ENCODE measurements around the gene GPR25. TPM values are rescaled to one million over a fixed set of nuclear protein-coding genes. Genes with fewer than 3 reads are reported as not detected.

Gene GPR25
- total RNA-seq, 2 experiments from 2014 or later: 0.39 to 0.82 TPM

GRCh38 chr1:200896531-200897196 lies 23.9 kb downstream of the GPR25 start:
- Mint-ChIP-seq H3K9me3 (ENCODE audit: insufficient read depth) (no peaks in the 10 kb centered on the region), H3K36me3 (ENCODE audit: low read depth) (no peaks in the 10 kb centered on the region), H3K4me1 (ENCODE audit: low read depth) (peaks cover 13% of the 10 kb centered on the region), H3K27ac (no peak overlapping the region), H3K4me3 (no peak overlapping the region), H3K27me3 (ENCODE audit: low read depth) (peaks cover 47% of the 10 kb centered on the region)
- ChIA-PET POLR2A (interaction anchor here (0.6 to 1.6 kb wide), 2 partner anchors 9 to 131 kb away, joined by 3 to 5 read pairs; no protein-coding TSS in a partner anchor), CTCF (no interaction called here)
- ATAC-seq (no peak), DNase-seq (no peak)

- CTCF ChIA-PET: no interaction called here
Measured at GRCh38 chr1:200897259-200897658, 24.5 kb downstream of the GPR25 start.

GRCh38 chr1:200899015-200899386 lies 26.2 kb downstream of the GPR25 start:
- no peak for ATAC-seq
- Mint-ChIP-seq H3K36me3 (ENCODE audit: low read depth) (no peaks in the 10 kb centered on the region), H3K27ac (no peak overlapping the region), H3K4me1 (ENCODE audit: low read depth) (no peaks in the 10 kb centered on the region), H3K9me3 (ENCODE audit: insufficient read depth) (no peaks in the 10 kb centered on the region), H3K27me3 (ENCODE audit: low read depth) (peaks cover 30% of the 10 kb centered on the region), H3K4me3 (no peak overlapping the region)
- no peak for DNase-seq
- POLR2A ChIA-PET: no interaction called here
- CTCF ChIA-PET: no interaction called here

More at GRCh38 chr1:200897259-200897658, 24.5 kb downstream of the GPR25 start:
- no peak overlapping the region for H3K4me3 Mint-ChIP-seq
- H3K4me1 Mint-ChIP-seq (ENCODE audit: low read depth): peaks cover 7% of the 10 kb centered on the region
- H3K27me3 Mint-ChIP-seq (ENCODE audit: low read depth): peaks cover 43% of the 10 kb centered on the region
- POLR2A ChIA-PET: interaction anchor here (1.6 kb wide), 1 partner anchor 9 kb away, joined by 5 read pairs; no protein-coding TSS in a partner anchor
- no peak overlapping the region for H3K27ac Mint-ChIP-seq
- H3K9me3 Mint-ChIP-seq (ENCODE audit: insufficient read depth): no peaks in the 10 kb centered on the region
- no peaks in the 10 kb centered on the region for H3K36me3 Mint-ChIP-seq (ENCODE audit: low read depth)
- DNase-seq (no peak), ATAC-seq (no peak)

DNA sequence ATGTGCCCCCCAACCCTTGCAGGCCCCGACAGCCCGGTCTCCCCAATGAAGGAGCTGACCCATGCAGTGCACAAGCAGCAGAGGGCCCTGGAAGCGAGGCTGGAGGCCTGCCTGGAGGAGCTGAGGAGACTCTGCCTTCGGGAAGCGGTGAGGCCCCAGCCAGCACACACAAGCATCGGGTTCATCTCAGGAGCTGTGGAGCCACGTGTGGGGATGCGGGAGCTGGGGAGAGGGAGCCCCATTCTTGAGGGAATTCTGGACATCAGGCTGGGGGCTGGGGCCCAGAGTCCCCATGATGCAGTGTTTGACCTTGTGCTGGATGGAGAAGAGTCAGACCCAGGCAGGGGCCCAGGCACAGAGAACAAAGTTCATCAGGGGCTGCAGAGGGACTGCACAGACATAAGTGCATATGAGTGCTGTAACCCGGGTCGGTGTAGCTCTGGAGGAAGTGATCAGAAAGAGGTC lies 26.7 kb downstream of the GPR25 start:
- no peak for ATAC-seq
- CTCF ChIA-PET: interaction anchor here (1.4 kb wide), 1 partner anchor 10 kb away, joined by 3 read pairs; no protein-coding TSS in a partner anchor
- POLR2A ChIA-PET: no interaction called here

DNA sequence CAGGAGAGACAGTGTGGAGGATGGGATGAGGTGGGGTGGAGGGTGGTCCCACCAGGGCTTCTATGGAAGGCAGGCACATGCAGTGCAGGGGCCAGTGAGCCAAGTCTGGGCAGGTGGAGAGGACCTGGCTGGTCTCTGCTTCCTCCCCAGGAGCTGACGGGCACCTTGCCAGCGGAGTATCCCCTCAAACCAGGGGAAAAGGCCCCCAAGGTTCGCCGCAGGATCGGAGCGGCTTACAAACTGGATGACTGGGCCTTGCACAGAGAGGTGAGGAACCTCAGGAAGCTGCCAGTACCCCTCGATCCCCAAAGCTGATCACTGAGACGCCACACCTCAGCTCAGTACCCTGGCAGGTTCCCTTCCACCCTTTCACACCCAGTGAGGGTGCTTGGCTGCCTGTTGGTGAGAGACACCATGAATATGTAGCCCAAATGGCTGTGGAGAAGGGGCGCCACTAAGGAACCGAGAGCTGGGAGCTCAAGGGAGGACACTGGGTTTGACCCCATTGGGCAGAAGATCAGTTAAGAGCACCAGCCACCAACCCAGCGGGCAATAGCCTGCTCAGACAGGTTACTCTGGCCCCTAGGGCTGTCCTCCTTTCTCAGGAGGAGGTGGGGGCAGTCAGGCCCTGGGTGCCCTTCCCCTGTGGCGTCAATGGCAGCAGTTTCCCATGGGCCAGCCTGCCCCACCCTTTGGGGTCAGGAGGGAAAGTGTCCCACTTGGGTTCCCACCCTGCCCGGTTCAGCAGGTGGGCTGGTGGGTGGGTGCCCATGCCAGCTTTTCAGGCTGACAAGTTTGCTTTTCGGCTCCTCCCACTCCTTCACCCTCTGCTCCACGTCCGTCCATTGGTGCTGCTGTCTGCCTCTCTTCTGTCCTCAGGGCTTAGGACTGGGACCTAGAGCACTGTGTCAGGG lies 27.4 kb downstream of the GPR25 start:
- ChIA-PET POLR2A (no interaction called here), CTCF (interaction anchor here (1.4 kb wide), 1 partner anchor 11 kb away, joined by 3 read pairs; no protein-coding TSS in a partner anchor)
- H3K36me3 Mint-ChIP-seq (ENCODE audit: low read depth): no peaks in the 10 kb centered on the region
- no peak overlapping the region for H3K4me3 Mint-ChIP-seq
- ATAC-seq: no peak
- H3K4me1 Mint-ChIP-seq (ENCODE audit: low read depth): peaks cover 7% of the 10 kb centered on the region
- no peak for DNase-seq
- no peak overlapping the region for H3K27ac Mint-ChIP-seq
- H3K9me3 Mint-ChIP-seq (ENCODE audit: insufficient read depth): no peaks in the 10 kb centered on the region
- peaks cover 25% of the 10 kb centered on the region for H3K27me3 Mint-ChIP-seq (ENCODE audit: low read depth)

More for the DNA sequence above, 26.7 kb downstream of the GPR25 start:
- Mint-ChIP-seq H3K36me3 (ENCODE audit: low read depth) (no peaks in the 10 kb centered on the region), H3K27ac (no peak overlapping the region), H3K27me3 (ENCODE audit: low read depth) (peaks cover 25% of the 10 kb centered on the region), H3K4me3 (no peak overlapping the region), H3K4me1 (ENCODE audit: low read depth) (no peaks in the 10 kb centered on the region), H3K9me3 (ENCODE audit: insufficient read depth) (no peaks in the 10 kb centered on the region)
- DNase-seq: no peak

DNA sequence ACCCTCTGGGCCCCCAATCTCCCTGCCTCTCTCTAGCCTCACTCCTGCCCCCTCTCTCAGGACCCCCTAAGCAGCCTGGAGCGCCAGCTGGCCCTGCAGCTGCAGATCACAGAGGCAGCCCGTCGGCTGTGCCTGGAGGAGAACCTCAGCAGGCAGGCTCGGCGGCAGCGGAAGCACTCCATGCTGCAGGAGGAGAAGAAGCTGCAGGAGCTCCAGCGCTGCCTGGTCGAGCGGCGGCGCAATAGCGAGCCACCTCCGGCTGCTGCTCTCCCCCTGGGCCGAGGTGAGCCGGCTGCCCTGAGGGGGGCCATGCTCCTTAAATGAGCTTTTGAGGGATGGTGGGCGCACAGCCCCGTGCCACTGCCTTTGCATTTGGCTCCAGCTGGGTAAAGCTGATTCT lies 28.1 kb downstream of the GPR25 start:
- no peak for ATAC-seq
- Mint-ChIP-seq H3K4me3 (no peak overlapping the region), H3K4me1 (ENCODE audit: low read depth) (peaks cover 14% of the 10 kb centered on the region), H3K36me3 (ENCODE audit: low read depth) (no peaks in the 10 kb centered on the region), H3K27ac (no peak overlapping the region), H3K27me3 (ENCODE audit: low read depth) (peaks cover 25% of the 10 kb centered on the region), H3K9me3 (ENCODE audit: insufficient read depth) (no peaks in the 10 kb centered on the region)
- CTCF ChIA-PET: interaction anchor here (1.4 kb wide), 1 partner anchor 12 kb away, joined by 3 read pairs; no protein-coding TSS in a partner anchor
- DNase-seq: no peak
- POLR2A ChIA-PET: no interaction called here

DNA sequence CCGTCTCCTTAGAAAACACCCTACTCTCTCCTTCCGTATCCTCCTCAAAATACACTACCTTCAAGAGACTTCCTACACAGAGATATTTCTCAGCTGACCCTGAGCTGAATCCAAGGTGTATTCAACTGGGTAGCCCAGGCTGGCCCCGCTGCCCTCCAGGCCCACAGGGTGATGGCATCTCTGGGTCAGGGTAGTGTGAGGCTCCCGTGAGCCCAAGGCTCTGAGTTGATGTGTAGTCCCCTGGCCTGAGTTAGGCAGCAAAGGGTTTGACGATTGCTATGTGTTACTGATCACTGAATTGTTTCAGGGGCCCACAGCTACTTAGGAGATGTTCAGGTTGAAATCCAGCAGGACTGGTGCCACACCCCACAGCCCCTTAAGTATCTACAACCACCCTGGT lies 28.6 kb downstream of the GPR25 start:
- H3K27ac Mint-ChIP-seq: no peak overlapping the region
- H3K9me3 Mint-ChIP-seq (ENCODE audit: insufficient read depth): no peaks in the 10 kb centered on the region
- ChIA-PET CTCF (interaction anchor here (1.0 kb wide), 1 partner anchor 71 kb away, joined by 4 read pairs; no protein-coding TSS in a partner anchor), POLR2A (no interaction called here)
- H3K4me3 Mint-ChIP-seq: no peak overlapping the region
- no peak for ATAC-seq
- no peaks in the 10 kb centered on the region for H3K36me3 Mint-ChIP-seq (ENCODE audit: low read depth)
- peaks cover 15% of the 10 kb centered on the region for H3K4me1 Mint-ChIP-seq (ENCODE audit: low read depth)
- peaks cover 25% of the 10 kb centered on the region for H3K27me3 Mint-ChIP-seq (ENCODE audit: low read depth)
- no peak for DNase-seq

DNA sequence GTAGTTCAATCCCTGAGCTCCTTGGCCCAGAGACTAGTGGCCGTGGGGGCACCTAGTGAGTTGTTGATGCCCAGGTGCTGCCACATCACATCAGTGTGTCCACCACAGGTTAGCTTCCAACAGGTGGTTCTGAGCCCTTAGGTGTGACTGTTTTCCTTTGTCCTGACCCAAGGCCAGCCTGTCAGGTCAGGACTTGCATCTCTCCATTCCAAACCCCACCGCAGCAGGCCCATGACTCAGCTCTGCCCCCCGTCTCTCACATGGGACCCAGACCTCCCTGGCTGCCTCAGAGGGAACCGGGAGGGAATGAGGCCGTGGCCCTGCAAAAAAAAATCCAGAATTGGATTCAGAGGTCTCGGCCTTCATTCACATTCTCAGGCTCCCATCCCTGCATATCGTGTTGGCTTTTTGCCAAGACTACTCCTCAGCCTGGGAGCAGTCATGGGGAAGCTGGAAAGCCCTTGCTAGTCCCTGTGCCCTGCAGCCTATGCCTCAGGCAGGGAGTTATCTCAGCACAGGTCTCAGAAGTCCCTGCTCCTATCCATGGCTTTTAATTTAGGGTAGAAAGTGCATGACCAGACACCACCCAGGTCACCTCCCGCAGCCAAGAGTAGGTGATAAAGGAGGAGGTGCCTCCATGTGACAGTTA lies 29.1 kb downstream of the GPR25 start:
- CTCF ChIA-PET: interaction anchor here (1.0 kb wide), 1 partner anchor 70 kb away, joined by 4 read pairs; no protein-coding TSS in a partner anchor
- no peak for DNase-seq
- no peaks in the 10 kb centered on the region for H3K9me3 Mint-ChIP-seq (ENCODE audit: insufficient read depth)
- POLR2A ChIA-PET: no interaction called here
- peaks cover 20% of the 10 kb centered on the region for H3K4me1 Mint-ChIP-seq (ENCODE audit: low read depth)
- H3K27me3 Mint-ChIP-seq (ENCODE audit: low read depth): peaks cover 25% of the 10 kb centered on the region
- no peak for ATAC-seq
- H3K36me3 Mint-ChIP-seq (ENCODE audit: low read depth): no peaks in the 10 kb centered on the region
- H3K4me3 Mint-ChIP-seq: no peak overlapping the region
- H3K27ac Mint-ChIP-seq: no peak overlapping the region

DNA sequence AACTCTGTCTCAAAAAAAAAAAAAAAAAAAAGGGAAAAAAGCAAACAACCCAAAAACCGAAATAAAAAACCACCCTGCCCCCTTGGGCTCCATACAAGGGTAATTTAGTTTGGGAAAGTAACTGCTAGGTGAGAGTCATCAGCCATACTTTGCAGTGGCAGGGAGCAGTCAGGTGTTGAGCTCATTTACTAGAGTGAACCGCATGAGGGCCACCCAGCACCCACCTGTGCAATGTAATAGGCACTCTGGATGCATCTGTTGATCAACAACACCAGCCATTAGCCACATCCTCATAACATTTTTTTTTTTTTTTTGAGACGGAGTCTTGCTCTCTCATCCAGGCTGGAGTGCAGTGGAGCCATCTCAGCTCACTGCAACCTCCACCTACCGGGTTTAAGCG lies 31.0 kb downstream of the GPR25 start:
- ATAC-seq: no peak
- Mint-ChIP-seq H3K36me3 (ENCODE audit: low read depth) (no peaks in the 10 kb centered on the region), H3K4me1 (ENCODE audit: low read depth) (peaks cover 23% of the 10 kb centered on the region), H3K27ac (no peak overlapping the region), H3K27me3 (ENCODE audit: low read depth) (peaks cover 28% of the 10 kb centered on the region), H3K4me3 (no peak overlapping the region), H3K9me3 (ENCODE audit: insufficient read depth) (no peaks in the 10 kb centered on the region)
- ChIA-PET POLR2A (interaction anchor here (0.6 to 1.2 kb wide), 3 partner anchors 36 to 40 kb away, joined by 3 to 4 read pairs (median 3); no protein-coding TSS in a partner anchor), CTCF (interaction anchor here (1.1 kb wide), 1 partner anchor 13 kb away, joined by 3 read pairs; no protein-coding TSS in a partner anchor)
- no peak for DNase-seq

DNA sequence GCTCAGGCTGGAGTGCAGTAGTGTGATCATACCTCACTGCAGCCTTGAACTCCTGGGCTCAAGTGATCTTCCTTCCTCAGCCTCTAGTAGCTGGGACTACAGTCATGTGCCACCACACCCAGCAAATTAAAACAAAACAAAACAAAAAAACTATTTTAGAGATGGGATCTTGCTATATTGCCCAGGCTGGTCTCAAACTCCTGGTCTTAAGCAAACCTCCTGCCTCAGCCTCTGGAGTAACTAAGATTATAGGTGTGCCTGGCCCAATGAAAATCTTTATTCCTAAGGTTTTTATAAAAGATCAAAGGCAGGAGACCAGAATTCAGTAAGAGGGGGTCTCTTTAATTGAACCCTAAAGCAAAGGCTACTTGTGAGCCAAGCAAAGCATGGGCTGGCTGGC lies 32.0 kb downstream of the GPR25 start:
- Mint-ChIP-seq H3K36me3 (ENCODE audit: low read depth) (no peaks in the 10 kb centered on the region), H3K4me1 (ENCODE audit: low read depth) (peaks cover 23% of the 10 kb centered on the region), H3K9me3 (ENCODE audit: insufficient read depth) (no peaks in the 10 kb centered on the region), H3K4me3 (no peak overlapping the region), H3K27ac (no peak overlapping the region), H3K27me3 (ENCODE audit: low read depth) (peaks cover 25% of the 10 kb centered on the region)
- ChIA-PET CTCF (interaction anchor here (1.1 to 2.6 kb wide), 2 partner anchors 14 to 67 kb away, joined by 3 to 9 read pairs; no protein-coding TSS in a partner anchor), POLR2A (interaction anchor here (0.9 to 1.7 kb wide), 3 partner anchors 16 to 111 kb away, joined by 3 to 11 read pairs (median 4); no protein-coding TSS in a partner anchor)
- no peak for ATAC-seq
- no peak for DNase-seq

DNA sequence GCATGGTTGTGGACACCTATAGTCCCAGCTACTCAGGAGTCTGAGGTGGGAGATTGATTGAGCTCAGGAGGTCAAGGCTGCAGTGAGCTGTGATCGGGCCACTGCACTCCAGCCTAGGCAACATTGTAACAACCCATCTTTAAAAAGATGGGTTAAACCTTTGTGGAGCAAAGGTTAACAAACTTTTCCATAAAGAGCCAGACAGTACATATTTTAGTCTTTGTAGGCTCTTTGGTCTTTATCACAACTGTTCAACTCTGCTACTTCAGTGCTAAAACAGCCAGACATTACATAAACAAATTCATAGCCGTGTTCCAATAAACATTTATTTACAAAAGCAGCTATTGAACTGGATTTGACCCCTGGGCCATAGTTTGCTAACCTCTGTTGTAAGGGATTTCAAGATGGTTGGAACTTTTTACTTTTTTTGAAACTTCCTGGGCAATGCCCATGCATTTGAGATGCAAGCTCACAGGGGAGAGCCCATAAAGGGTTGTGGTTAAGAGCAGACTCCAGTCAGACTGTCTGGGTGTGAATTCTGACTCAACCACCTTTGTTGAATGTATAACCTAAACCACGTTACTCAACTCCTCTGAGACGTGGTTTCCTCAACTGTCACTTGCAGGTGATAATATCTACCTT lies 32.8 kb downstream of the GPR25 start:
- ATAC-seq (peak; percentile 96), DNase-seq (peak; percentile 67)
- Mint-ChIP-seq H3K36me3 (ENCODE audit: low read depth) (no peaks in the 10 kb centered on the region), H3K27me3 (ENCODE audit: low read depth) (peaks cover 30% of the 10 kb centered on the region), H3K9me3 (ENCODE audit: insufficient read depth) (no peaks in the 10 kb centered on the region), H3K27ac (no peak overlapping the region), H3K4me3 (no peak overlapping the region), H3K4me1 (ENCODE audit: low read depth) (peaks cover 23% of the 10 kb centered on the region)
- ChIA-PET POLR2A (interaction anchor here (0.9 to 1.7 kb wide), 3 partner anchors 17 to 110 kb away, joined by 3 to 11 read pairs (median 4); no protein-coding TSS in a partner anchor), CTCF (interaction anchor here (0.7 to 2.6 kb wide), 2 partner anchors 14 to 66 kb away, joined by 3 to 9 read pairs; no protein-coding TSS in a partner anchor)
